ENCODE data around the gene COG5. TPM values are rescaled to one million over a fixed set of nuclear protein-coding genes. Genes with fewer than 3 reads are reported as not detected.
A peak's percentile ranks its signal among the peaks of the same experiment; 100 is the strongest.

Gene COG5
- total RNA-seq, 1 donor from 2014 or later = 39.6 TPM

DNA sequence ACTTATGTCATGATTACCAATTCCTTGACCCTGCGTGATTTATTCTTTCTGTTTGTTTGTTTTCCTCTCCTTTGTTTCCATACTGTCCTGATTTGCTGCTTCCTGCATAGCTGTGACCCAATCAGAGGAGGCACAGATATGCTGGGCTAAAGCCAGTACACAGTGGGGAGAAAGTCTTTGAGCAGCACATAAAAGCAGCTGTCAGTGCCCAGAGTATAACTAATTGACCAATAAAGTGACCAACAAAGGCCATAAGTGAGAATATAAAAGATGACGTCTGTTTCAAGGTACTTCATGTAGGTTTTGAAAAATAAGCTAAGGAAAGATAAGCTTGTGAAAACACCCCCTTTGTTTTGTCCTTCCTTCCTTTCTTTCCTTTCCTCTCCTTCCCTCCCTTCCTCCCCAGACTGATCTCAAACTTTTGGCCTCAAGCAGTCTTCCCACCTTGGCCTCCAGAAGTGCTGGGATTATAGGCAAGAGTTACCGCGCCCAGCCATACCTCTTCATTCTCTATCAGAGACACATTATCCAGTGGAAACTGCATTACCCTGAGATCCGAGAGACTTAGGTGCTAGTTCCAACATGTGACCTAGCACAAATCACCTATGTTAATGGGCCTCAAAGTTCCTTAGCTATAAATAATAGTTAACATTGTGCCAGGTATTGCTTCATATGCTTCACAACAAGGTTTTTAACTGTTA lies 33.3 kb upstream of the COG5 start:
- no peaks in the 10 kb centered on the region for H3K27me3 ChIP-seq
- TF ChIP-seq, protein P1, sequence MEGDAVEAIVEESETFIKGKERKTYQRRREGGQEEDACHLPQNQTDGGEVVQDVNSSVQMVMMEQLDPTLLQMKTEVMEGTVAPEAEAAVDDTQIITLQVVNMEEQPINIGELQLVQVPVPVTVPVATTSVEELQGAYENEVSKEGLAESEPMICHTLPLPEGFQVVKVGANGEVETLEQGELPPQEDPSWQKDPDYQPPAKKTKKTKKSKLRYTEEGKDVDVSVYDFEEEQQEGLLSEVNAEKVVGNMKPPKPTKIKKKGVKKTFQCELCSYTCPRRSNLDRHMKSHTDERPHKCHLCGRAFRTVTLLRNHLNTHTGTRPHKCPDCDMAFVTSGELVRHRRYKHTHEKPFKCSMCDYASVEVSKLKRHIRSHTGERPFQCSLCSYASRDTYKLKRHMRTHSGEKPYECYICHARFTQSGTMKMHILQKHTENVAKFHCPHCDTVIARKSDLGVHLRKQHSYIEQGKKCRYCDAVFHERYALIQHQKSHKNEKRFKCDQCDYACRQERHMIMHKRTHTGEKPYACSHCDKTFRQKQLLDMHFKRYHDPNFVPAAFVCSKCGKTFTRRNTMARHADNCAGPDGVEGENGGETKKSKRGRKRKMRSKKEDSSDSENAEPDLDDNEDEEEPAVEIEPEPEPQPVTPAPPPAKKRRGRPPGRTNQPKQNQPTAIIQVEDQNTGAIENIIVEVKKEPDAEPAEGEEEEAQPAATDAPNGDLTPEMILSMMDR (IDR thresholded peaks at IDR 0.05) = no peak
- no peaks in the 10 kb centered on the region for H3K9me3 ChIP-seq
- DNase-seq = no peak
- intact Hi-C loops (cut with DNase I) = no loop called here
- H3K4me3 ChIP-seq = no peak overlapping the region
- H3K4me1 ChIP-seq = no peaks in the 10 kb centered on the region
- H3K36me3 ChIP-seq = peaks cover 52% of the 10 kb centered on the region
- ATAC-seq = no peak
- no peak overlapping the region for H3K27ac ChIP-seq

DNA sequence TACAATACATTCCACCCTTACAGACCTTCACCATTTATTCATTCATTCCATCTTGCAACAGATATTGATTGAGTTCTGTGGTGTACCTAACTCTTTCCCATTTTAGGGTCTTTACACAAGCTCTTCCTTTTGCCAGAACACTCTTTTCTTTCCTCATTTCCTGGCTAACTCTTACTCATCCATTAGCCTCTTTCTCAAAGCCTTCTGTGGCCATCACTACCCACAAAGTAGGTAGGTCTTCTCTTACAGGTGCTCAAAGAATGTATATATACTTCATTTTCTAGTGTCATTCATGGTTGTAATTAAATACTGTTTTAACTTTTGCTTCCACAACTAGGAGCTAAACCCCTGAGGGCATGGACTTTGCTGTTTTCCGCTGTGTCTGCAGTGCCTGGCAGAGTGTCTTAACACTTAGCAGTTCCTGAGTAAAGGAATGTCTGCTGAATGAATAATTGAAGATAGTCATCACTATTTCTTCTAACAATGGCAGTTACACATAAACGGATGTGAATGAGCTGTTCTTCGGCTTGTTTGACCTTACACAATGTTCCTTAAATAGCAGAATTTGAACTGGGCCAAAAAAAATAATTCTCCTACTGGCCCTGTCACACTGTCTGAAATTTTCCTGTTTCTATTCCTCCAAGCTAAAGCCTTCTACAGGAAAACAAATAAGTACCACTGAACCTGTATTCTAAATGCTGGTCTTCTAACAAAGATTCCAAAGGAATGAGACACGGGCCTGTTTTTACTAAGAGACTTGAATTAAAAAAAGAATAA lies 31.4 kb upstream of the COG5 start:
- TF ChIP-seq, protein P1 (IDR thresholded peaks at IDR 0.05) = no peak
- intact Hi-C loops (cut with DNase I) = no loop called here
- peaks cover 35% of the 10 kb centered on the region for H3K36me3 ChIP-seq
- no peaks in the 10 kb centered on the region for H3K4me1 ChIP-seq
- H3K27me3 ChIP-seq = no peaks in the 10 kb centered on the region
- no peak overlapping the region for H3K4me3 ChIP-seq
- no peaks in the 10 kb centered on the region for H3K9me3 ChIP-seq
- peak; percentile 25 for ATAC-seq
- DNase-seq = no peak
- H3K27ac ChIP-seq = no peak overlapping the region

DNA sequence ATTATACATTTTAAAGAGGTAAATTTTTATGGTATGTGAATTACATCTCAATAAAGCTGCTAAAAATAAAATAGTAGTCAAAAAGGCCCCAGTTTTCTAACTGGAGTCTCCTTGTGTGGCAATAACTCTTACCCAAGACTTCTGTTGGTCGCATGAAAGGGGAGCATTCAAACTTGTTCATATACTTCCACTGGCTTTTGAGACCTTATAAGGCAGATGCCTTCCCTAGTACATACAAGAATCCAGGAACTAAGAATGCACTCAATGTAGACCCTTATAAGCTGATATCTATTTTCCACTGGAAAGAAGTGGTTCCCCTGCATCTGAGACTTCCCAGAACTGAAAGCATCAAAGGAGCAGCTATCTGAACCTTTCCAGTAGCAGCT lies 29.3 kb upstream of the COG5 start:
- Histone ChIP-seq H3K27me3 (no peaks in the 10 kb centered on the region), H3K27ac (no peak overlapping the region), H3K36me3 (peaks cover 28% of the 10 kb centered on the region), H3K4me1 (no peaks in the 10 kb centered on the region), H3K9me3 (no peaks in the 10 kb centered on the region), H3K4me3 (no peak overlapping the region)
- ATAC-seq (no peak), DNase-seq (no peak)
- intact Hi-C loops (cut with DNase I) = no loop called here
- TF ChIP-seq, protein P1 (IDR thresholded peaks at IDR 0.05) = no peak

DNA sequence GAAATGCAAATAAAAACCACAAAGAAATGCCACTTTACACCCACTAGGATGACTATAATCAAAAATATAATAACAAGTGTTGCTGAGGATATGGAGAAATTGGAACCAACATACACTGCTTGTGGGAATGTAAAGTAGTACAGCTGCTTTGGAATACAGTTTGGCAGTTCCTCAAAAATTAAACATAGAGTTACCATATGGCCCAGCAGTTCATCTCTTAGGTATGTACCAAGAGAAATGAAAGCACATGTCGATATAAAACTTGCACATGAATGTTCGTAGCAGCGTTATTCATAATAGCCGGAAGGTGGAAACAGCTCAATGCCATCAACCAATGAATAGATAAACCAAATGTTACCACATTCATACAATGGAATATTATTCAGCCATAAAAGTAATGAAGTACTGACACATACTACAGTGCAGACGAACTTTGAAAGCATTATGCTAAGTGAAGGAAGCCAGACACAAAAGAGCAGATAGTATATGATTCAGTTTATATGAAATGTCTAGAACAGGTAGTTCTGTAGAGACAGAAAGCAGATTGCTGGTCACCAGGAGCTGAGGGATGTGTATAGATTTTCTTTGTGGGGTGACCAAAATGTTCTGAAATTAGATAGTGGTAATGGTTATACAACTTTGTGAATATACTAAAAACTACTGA lies 28.8 kb upstream of the COG5 start:
- Histone ChIP-seq H3K36me3 (peaks cover 25% of the 10 kb centered on the region), H3K27me3 (no peaks in the 10 kb centered on the region), H3K9me3 (no peaks in the 10 kb centered on the region), H3K27ac (no peak overlapping the region), H3K4me3 (no peak overlapping the region), H3K4me1 (no peaks in the 10 kb centered on the region)
- DNase-seq (no peak), ATAC-seq (no peak)
- intact Hi-C loops (cut with DNase I) = no loop called here
- TF ChIP-seq, protein P1 (IDR thresholded peaks at IDR 0.05) = no peak

DNA sequence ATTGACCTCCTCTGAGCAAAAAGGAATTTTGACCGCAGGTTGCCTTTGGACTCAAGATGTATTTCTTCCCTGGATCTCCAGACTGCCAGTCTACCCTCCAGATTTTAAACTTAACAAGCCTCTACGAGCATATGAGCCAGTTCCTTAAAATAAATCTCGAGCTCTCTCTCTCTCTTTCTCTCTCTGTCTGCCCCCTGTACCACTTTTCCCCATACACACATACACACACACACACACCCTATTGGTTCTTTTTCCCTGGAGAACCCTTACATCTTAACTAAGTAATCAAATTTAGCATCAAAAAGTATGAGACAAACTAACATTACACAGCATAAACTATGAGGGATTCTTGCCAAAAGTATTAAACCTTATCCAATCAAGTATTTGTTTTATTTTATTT lies 27.7 kb upstream of the COG5 start:
- Histone ChIP-seq H3K4me1 (no peaks in the 10 kb centered on the region), H3K4me3 (no peak overlapping the region), H3K27ac (no peak overlapping the region), H3K9me3 (no peaks in the 10 kb centered on the region), H3K36me3 (peaks cover 36% of the 10 kb centered on the region), H3K27me3 (no peaks in the 10 kb centered on the region)
- DNase-seq (no peak), ATAC-seq (no peak)
- intact Hi-C loops (cut with DNase I) = no loop called here
- TF ChIP-seq, protein P1 (IDR thresholded peaks at IDR 0.05) = no peak
